ENCODE data around the gene ERCC1. TPM values are rescaled to one million over a fixed set of nuclear protein-coding genes. Genes with fewer than 3 reads are reported as not detected.
"Not testable (repeated sequence)": the region's sequence is repeated elsewhere in the genome, so short reads cannot be mapped to it uniquely, and the experiment has no call there.

ERCC1 gene
- total RNA-seq, 2 experiments from 2014 or later = 68.0 to 71.9 TPM

- ChIA-PET CTCF (interaction anchor here (0.6 to 7.5 kb wide), 6 partner anchors 14 to 200 kb away, joined by 3 to 282 read pairs (median 5); partner anchors contain the start of gene FOSB), POLR2A (interaction anchor here (0.7 kb wide), 1 partner anchor 61 kb away, joined by 5 read pairs; no protein-coding TSS in a partner anchor)
These were observed 18.7 kb upstream of the ERCC1 start for GRCh38 chr19:45442408-45442777.

DNA sequence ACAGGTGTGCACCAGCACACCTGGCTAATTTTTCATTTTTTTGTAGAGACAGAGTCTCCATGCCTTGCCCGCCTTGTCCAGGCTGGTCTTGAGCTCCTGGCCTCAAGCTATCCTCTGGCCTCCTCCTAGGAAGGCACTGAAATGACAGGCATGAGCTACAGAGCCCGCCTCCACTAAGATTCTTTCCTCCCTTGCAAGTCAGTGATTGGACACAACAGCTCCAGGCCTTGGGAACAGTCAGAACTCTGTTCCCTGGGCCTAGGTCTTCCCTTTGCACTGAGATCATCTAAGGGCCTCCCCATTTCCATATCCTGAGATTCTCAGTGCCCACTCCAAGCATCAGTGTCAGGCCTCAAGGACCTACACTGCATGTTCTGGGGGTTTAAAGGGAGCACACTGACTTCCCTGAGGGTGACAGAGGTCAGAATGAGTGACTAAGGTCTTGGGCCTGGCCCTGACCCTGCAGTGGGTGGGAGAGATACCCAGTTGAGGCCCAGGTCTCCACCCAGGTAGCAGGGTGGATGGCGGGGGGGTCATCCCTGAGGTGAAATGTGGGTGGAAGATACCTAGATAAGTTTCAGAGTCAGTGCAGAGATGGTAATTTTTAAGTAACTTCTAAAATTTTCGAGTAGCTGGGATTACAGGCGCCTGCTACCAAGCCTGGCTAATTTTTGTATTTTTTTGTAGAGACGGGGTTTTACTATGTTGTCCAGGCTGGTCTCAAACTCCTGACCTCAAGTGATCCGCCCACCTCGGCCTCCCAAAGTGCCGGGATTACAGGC lies 17.3 kb upstream of the ERCC1 start:
- CTCF ChIA-PET = interaction anchor here (1.0 to 7.5 kb wide), 6 partner anchors 11 to 201 kb away, joined by 3 to 282 read pairs (median 20); partner anchors contain the start of genes FOSB and RTN2
- POLR2A ChIA-PET = interaction anchor here (0.8 kb wide), 1 partner anchor 38 kb away, joined by 3 read pairs; no protein-coding TSS in a partner anchor

- ChIA-PET CTCF (interaction anchor here (0.6 to 7.5 kb wide), 20 partner anchors 9 to 1273 kb away, joined by 3 to 282 read pairs (median 8); partner anchors contain the start of genes ERCC1, FOSB, PPP1R13L and QPCTL), POLR2A (interaction anchor here (1.2 to 1.3 kb wide), 2 partner anchors 27 to 45 kb away, joined by 5 read pairs; no protein-coding TSS in a partner anchor)
These were observed 16.5 kb upstream of the ERCC1 start for GRCh38 chr19:45440259-45440638.

- POLR2A ChIA-PET = interaction anchor here (0.6 to 1.3 kb wide), 9 partner anchors 14 to 331 kb away, joined by 3 to 23 read pairs (median 5); partner anchors contain the start of gene ERCC2
These were observed 16.0 kb upstream of the ERCC1 start for GRCh38 chr19:45439569-45440258.

DNA sequence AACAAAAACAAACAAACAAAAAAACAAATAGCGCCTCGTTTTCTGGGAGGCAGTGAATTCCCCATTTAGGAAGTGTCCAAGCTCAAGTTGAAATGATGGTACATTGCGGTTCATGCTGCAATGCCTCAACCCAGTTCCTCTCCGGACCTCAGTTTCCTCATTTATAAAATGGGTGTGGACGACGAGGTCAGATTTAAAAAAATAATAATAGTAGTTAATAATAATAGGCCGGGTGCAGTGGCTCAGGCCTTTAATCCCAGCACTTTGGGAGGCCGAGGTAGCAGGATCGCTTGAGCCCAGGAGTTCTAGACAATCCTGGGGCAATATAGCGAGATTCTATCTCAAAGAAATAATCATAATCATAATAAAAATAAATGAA lies 15.5 kb upstream of the ERCC1 start:
- ChIA-PET CTCF (interaction anchor here (0.6 to 7.5 kb wide), 36 partner anchors 10 to 483 kb away, joined by 3 to 282 read pairs (median 5); partner anchors contain the start of genes CLASRP, ERCC1, FOSB and PPP1R13L), POLR2A (interaction anchor here (0.6 to 1.3 kb wide), 9 partner anchors 13 to 331 kb away, joined by 3 to 23 read pairs (median 5); partner anchors contain the start of gene ERCC2)

More at GRCh38 chr19:45439569-45440258, 16.0 kb upstream of the ERCC1 start:
- CTCF ChIA-PET = interaction anchor here (0.6 to 7.5 kb wide), 38 partner anchors 9 to 1273 kb away, joined by 3 to 282 read pairs (median 4); partner anchors contain the start of genes CLASRP, ERCC1, FOSB and PPP1R13L

- CTCF ChIA-PET = interaction anchor here (0.7 to 7.5 kb wide), 4 partner anchors 10 to 48 kb away, joined by 5 to 282 read pairs (median 6); partner anchors contain the start of gene FOSB
- POLR2A ChIA-PET = interaction anchor here (0.7 kb wide), 1 partner anchor 41 kb away, joined by 3 read pairs; no protein-coding TSS in a partner anchor
These were observed 13.6 kb upstream of the ERCC1 start for GRCh38 chr19:45437328-45437727.

- CTCF ChIA-PET = interaction anchor here (0.7 to 0.9 kb wide), 2 partner anchors 46 to 53 kb away, joined by 3 read pairs; no protein-coding TSS in a partner anchor
- POLR2A ChIA-PET = not testable (repeated sequence)
These were observed 8.8 kb upstream of the ERCC1 start for GRCh38 chr19:45432543-45432942.

GRCh38 chr19:45431008-45431407 lies 7.3 kb upstream of the ERCC1 start:
- ChIA-PET CTCF (interaction anchor here (0.6 to 5.5 kb wide), 4 partner anchors 9 to 54 kb away, joined by 3 to 45 read pairs (median 8); no protein-coding TSS in a partner anchor), POLR2A (interaction anchor here (1.0 kb wide), 1 partner anchor 23 kb away, joined by 3 read pairs; no protein-coding TSS in a partner anchor)

GRCh38 chr19:45429896-45430295 lies 6.2 kb upstream of the ERCC1 start:
- ChIA-PET POLR2A (interaction anchor here (0.6 kb wide), 1 partner anchor 23 kb away, joined by 5 read pairs; no protein-coding TSS in a partner anchor), CTCF (interaction anchor here (1.2 to 5.5 kb wide), 4 partner anchors 10 to 55 kb away, joined by 3 to 45 read pairs (median 8); no protein-coding TSS in a partner anchor)

DNA sequence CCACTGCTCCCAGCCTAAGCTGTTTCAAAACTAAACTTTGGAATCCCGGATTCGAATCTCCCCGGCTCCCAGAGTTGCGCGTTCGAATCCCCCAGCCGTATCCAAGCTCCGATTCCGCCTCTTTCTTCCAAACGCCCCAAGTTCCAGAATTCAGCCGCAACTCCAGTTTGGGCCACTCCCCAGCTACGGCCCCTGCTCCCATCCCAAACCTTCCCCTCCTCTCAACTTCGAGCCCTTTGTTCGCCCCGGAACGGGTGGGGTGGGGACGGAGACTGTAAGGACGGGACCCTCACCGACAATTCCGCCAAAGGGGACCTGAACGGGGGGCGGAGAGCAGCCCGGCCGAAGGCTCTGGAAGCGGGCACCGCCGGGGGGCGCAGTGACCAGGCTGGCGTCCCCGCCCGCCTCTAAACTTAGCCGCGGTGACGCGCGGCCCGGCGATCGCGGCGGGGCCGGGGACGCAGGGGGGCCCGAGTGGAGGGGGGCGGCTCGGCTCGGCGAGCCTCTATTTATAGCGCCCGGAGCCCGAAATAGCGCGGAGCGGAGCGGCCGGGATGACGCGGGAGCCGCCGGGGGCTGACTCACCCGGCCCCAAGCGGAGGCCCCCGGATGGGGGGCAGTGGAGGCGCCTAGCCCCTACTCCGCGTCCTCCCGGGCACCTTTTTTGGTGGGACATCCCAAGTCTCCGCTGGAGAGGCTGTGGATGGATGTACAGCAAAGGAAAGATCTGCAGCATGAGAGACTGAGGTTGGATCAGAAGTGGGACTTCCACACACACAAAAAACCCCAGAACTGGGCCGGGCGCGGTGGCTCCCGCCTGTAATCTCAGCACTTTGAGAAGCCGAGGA lies 4.9 kb upstream of the ERCC1 start:
- CTCF ChIA-PET = interaction anchor here (0.6 to 5.5 kb wide), 15 partner anchors 11 to 341 kb away, joined by 3 to 45 read pairs (median 3); partner anchors contain the start of genes QPCTL, RTN2 and SIX5
- POLR2A ChIA-PET = no interaction called here

DNA sequence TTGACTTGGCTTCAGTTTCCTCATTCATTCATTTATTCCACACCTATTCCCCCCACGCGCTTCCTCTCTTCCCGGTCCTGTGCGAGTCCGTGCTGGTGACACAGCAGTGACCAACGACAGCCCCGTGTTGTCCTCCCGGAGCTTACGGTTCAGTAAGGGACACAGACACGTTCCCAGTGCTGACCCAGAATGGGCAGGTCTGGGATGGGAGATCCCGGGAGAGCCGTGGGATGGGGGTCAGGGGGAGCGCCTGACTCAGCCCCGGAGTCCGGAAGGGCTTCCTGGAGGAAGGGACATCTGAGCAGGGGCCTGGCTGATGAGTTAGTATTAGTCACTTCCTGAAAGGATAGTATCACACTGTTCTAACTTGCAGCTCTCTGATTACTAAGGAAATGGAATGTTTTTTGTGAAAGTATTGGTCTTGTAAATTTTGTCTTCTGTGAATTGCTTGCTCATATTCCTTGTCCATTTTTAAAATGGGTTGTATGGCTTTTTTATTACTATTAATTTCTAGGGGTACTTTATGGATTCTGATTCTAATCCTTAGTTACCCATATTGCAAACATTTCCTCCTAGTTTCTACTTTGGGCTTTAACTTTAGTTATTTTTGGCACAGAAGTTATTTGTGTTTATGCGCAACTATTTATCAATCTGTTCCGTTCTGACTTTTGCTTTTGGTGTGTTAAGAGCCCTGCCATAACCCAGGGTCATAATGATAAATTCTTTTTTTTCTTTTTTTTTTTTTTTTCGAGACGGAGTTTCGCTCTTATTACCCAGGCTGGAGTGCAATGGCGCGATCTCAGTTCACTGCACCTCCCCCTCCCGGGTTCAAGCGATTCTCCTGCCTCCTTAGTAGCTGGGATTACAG lies 708 bp upstream of the ERCC1 start:
- ChIA-PET CTCF (interaction anchor here (0.7 to 3.0 kb wide), 7 partner anchors 15 to 344 kb away, joined by 3 to 19 read pairs (median 5); no protein-coding TSS in a partner anchor), POLR2A (interaction anchor here (0.6 kb wide), 1 partner anchor 58 kb away, joined by 4 read pairs; no protein-coding TSS in a partner anchor)

DNA sequence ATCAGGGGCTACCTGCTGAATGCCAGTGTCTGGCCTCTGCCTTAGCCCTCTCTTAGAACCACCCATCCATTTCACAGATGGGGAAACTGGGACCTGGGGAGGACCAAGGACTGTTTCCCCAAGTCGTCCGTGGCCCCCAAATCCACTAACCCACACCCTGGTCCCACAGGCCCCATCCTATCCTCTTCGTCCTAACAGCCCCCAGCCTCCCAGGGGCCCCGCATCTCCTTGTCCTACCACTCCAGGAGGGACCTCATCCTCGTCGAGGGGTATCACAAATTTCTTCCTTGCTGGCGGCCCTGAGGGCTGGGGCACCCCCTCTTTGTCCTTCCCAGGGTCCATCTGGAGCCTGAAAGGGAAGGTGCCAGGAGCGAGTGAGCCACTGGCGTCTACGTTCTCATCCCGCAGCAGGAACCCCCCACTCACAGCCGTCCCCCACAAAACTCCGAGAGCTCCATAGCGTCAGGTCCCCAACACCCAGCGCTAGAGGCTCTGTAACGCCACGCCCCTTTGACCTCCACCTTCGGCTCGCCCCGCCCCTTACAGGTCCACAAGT lies 606 bp downstream of the ERCC1 start:
- ChIA-PET CTCF (interaction anchor here (0.5 to 3.0 kb wide), 3 partner anchors 13 to 55 kb away, joined by 3 to 16 read pairs (median 4); no protein-coding TSS in a partner anchor), POLR2A (interaction anchor here (0.5 kb wide), 2 partner anchors 46 to 139 kb away, joined by 4 read pairs; no protein-coding TSS in a partner anchor)

DNA sequence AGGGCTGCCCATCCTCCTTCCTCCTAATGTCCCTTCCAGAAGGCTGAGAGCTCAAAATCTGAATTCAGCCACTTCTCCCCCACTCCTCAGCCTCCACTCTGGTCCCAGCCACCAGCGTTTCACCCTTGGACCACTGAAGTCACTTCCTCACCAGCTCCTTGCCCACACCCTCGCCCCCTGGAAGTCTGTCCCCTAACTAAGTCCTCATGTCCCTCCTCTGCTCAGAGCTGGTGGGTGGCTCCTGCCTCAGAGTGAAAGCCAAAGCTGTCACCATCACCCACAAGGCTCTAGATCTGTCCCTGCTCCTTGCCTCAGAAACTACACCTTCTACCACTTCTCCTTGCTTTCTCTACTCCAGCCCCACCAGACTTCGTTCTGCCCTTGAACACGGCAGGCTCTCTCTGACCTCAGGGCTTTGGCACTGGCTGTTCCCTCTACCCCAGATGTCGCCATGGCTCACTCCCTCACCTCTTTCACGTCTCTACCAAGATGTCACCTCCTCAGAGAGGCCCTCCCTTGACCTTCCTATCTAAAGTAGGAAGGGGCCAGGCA lies 1.7 kb downstream of the ERCC1 start:
- CTCF ChIA-PET = interaction anchor here (0.8 to 1.5 kb wide), 2 partner anchors 9 to 57 kb away, joined by 3 to 4 read pairs; no protein-coding TSS in a partner anchor
- POLR2A ChIA-PET = interaction anchor here (0.6 to 0.9 kb wide), 2 partner anchors 31 to 57 kb away, joined by 3 to 6 read pairs; no protein-coding TSS in a partner anchor

GRCh38 chr19:45420871-45421270 lies 2.8 kb downstream of the ERCC1 start:
- ChIA-PET POLR2A (interaction anchor here (1.1 kb wide), 1 partner anchor 59 kb away, joined by 3 read pairs; no protein-coding TSS in a partner anchor), CTCF (interaction anchor here (1.0 to 1.6 kb wide), 3 partner anchors 18 to 64 kb away, joined by 4 to 6 read pairs (median 5); no protein-coding TSS in a partner anchor)

DNA sequence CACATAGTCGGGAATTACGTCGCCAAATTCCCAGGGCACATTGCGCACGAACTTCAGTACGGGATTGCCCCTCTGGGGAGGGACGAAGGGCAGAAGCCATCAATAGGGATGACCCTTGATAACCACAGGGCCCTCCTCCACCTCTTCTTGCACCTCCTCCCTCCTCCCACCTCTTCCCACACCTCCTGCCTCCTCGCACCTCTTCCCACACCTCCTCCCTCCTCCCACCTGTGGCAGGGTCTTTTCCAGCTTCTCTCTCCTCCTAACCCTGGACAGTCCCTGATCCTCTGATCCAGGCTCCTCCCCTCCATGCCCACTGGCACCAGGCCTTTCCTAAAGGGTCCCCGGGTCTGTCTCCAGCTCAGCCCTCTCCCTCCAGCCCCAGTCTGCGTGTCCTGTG lies 3.4 kb downstream of the ERCC1 start:
- CTCF ChIA-PET = interaction anchor here (1.0 to 1.6 kb wide), 3 partner anchors 19 to 65 kb away, joined by 4 to 6 read pairs (median 5); no protein-coding TSS in a partner anchor
- POLR2A ChIA-PET = interaction anchor here (1.1 kb wide), 1 partner anchor 60 kb away, joined by 3 read pairs; no protein-coding TSS in a partner anchor

GRCh38 chr19:45419895-45420294 lies 3.8 kb downstream of the ERCC1 start:
- ChIA-PET POLR2A (interaction anchor here (0.6 kb wide), 1 partner anchor 311 kb away, joined by 5 read pairs; no protein-coding TSS in a partner anchor), CTCF (interaction anchor here (1.6 kb wide), 1 partner anchor 65 kb away, joined by 6 read pairs; no protein-coding TSS in a partner anchor)

All from activated CD8-positive, alpha-beta memory T cell treated with anti-CD3 and anti-CD28 coated beads for 36 hours (primary cell).